HG03378 (cell line): Measurements from ENCODE around the gene GLTP.
"Not testable (repeated sequence)": the region's sequence is repeated elsewhere in the genome, so short reads cannot be mapped to it uniquely, and the experiment has no call there.

ENCODE experiments used
- ATAC-seq: cut with Tn5 transposase; IDR thresholded peaks from one replicate; pipeline ENCODE4 v1.9.1; 2021; ENCODE audit warnings: mild to moderate bottlenecking, moderate library complexity; ENCODE audit not compliant: unreplicated experiment

The GLTP gene

GRCh38 chr12:109878749-109879148 lies 1.6 kb downstream of the GLTP start:
- no peak for ATAC-seq

- no peak for ATAC-seq
Measured at GRCh38 chr12:109878247-109878625, 2.1 kb downstream of the GLTP start.

- ATAC-seq = no peak
Measured at GRCh38 chr12:109877504-109878246, 2.7 kb downstream of the GLTP start.

- ATAC-seq = no peak
Measured at GRCh38 chr12:109876406-109876805, 3.9 kb downstream of the GLTP start.

GRCh38 chr12:109875572-109876131 lies 4.7 kb downstream of the GLTP start:
- no peak for ATAC-seq

- no peak for ATAC-seq
Measured at GRCh38 chr12:109873653-109874052, 6.7 kb downstream of the GLTP start.

GRCh38 chr12:109871668-109872314 lies 8.6 kb downstream of the GLTP start:
- no peak for ATAC-seq

GRCh38 chr12:109870648-109871047 lies 9.7 kb downstream of the GLTP start:
- ATAC-seq = no peak

GRCh38 chr12:109868182-109869051 lies 11.9 kb downstream of the GLTP start:
- no peak for ATAC-seq

GRCh38 chr12:109864916-109865315 lies 15.4 kb downstream of the GLTP start:
- ATAC-seq = no peak

- no peak for ATAC-seq
Measured at GRCh38 chr12:109863847-109864712, 16.3 kb downstream of the GLTP start.

GRCh38 chr12:109862491-109862890 lies 17.9 kb downstream of the GLTP start:
- ATAC-seq = not testable (repeated sequence)

- no peak for ATAC-seq
Measured at GRCh38 chr12:109861689-109862314, 18.5 kb downstream of the GLTP start.

GRCh38 chr12:109860977-109861376 lies 19.4 kb downstream of the GLTP start:
- ATAC-seq = no peak

GRCh38 chr12:109858764-109859163 lies 21.6 kb downstream of the GLTP start:
- ATAC-seq = no peak

- no peak for ATAC-seq
Measured at GRCh38 chr12:109857715-109858114, 22.6 kb downstream of the GLTP start.

GRCh38 chr12:109855377-109855776 lies 25.0 kb downstream of the GLTP start:
- ATAC-seq = no peak

GRCh38 chr12:109850518-109850917 lies 29.8 kb downstream of the GLTP start:
- ATAC-seq = not testable (repeated sequence)

GRCh38 chr12:109847142-109847735 lies 33.1 kb downstream of the GLTP start:
- no peak for ATAC-seq

- no peak for ATAC-seq
Measured at GRCh38 chr12:109845824-109846205, 34.5 kb downstream of the GLTP start.
